Breast epithelium (tissue), 4 donors: ENCODE measurements around the gene NINJ1. TPM values are rescaled to one million over a fixed set of nuclear protein-coding genes. Genes with fewer than 3 reads are reported as not detected.

Experiments used
- DNase-seq, 2 donors: peaks; one replicate each; pipeline ENCODE4 v3.0.0-alpha.2; 2019; ENCODE audit warnings: low spot score in 2 of 2
- H3K27ac ChIP-seq, 2 donors: fragments of 200-600 bp; sonication (generic) in 1 of 2; one replicate each; pipeline ENCODE4 v1.5.1; 2016 to 2019; ENCODE audit warnings: mild to moderate bottlenecking in 1 of 2
- H3K27me3 ChIP-seq, 2 donors: fragments of 200-600 bp; sonication (generic) in 1 of 2; one replicate each; pipeline versions ENCODE4 v1.5.1 to v1.6.0; 2017 to 2019; ENCODE audit warnings: control low read depth in 1 of 2, mild to moderate bottlenecking in 1 of 2
- H3K36me3 ChIP-seq: fragments of 200-600 bp; one replicate; pipeline ENCODE4 v1.5.1; 2019
- H3K4me1 ChIP-seq, 2 donors: fragments of 200-600 bp; sonication (generic); one replicate each; pipeline ENCODE4 v1.5.1; 2016 to 2019; ENCODE audit warnings: control low read depth in 1 of 2
- H3K4me3 ChIP-seq, 3 donors: fragments of 200-600 bp; sonication (generic); 1 replicate in 2 of 3; 2 replicates in 1 of 3; pipeline ENCODE4 v1.5.1; 2016 to 2019; ENCODE audit warnings: mild to moderate bottlenecking in 3 of 3, moderate library complexity in 2 of 3
- H3K9me3 ChIP-seq, 2 donors: fragments of 200-600 bp; sonication (generic) in 1 of 2; one replicate each; pipeline ENCODE4 v1.5.1; 2016 to 2019; ENCODE audit warnings: control low read depth in 1 of 2
- CTCF ChIP-seq, 3 donors: fragments of 450-650 bp; IDR thresholded peaks; one replicate each; pipeline ENCODE4 v1.5.1; 2016 to 2017; ENCODE audit warnings: antibody characterized with exemption in 3 of 3, mild to moderate bottlenecking in 3 of 3, moderate library complexity in 3 of 3
- POLR2A ChIP-seq: fragments of 450-650 bp; IDR thresholded peaks from one replicate; pipeline ENCODE4 v1.6.1; 2016; ENCODE audit warnings: antibody characterized with exemption, mild to moderate bottlenecking, moderate library complexity
- POLR2AphosphoS5 ChIP-seq, 3 donors: sonication (generic); formaldehyde crosslinking; IDR thresholded peaks; one replicate each; pipeline ENCODE4 v1.6.1; 2017; ENCODE audit warnings: antibody characterized with exemption in 3 of 3
- intact Hi-C: fragments of 100-400 bp; cut with DNase I; formaldehyde crosslinking; loops from one replicate; pipeline ENCODE4 v1.15.1; 2023; ENCODE audit warnings: low total_unique reads
- total RNA-seq, 3 donors: library from RNA; depleted of rRNA; stranded (reverse); fragments of >200 nt; gene quantifications; one replicate each; pipeline ENCODE4 v1.1.0, GENCODE V29; 2016

Gene NINJ1
- total RNA-seq, 3 donors from 2014 or later: 89.8 to 109 (median 109) TPM

DNA sequence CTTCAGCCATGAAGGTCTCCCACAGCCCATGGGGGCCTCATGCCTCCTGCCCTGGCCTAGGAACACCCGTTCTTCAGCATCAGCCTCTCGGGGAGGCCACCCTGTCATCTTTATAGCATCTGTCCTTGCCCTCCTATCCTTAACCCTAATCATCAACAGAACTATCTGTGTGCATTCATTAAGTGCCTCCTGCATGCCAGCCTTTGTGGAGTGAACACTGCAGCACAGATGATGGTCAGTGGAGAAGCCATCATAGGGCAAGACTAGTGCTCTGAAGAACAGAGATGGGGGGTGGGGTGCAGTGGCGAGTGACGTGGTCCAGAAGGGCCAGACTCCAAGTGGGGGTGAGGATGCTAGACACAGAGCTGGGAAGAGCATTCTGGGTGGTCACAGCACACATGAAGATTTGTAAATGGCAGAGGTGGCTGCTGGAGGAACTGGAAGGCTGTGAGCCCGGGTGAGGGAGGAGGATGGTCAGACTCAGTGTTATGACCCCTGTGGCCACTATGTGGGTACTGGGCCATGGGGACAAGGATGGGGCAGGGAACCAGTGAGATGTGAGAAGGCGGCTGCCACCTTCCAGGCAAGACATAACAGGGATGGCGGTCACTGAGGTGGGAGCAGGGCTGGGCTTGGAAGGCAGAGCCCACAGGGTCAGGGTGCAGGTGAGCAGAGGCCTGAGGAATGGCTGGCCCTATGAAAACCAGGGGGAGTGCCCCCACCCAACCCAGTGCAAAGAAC is 41.6 kb downstream of the NINJ1 start:
- no peak for TF ChIP-seq POLR2AphosphoS5 (IDR thresholded peaks at IDR 0.05)
- TF ChIP-seq CTCF (IDR thresholded peaks at IDR 0.05): no peak
- TF ChIP-seq POLR2A: no peak
- H3K36me3 ChIP-seq: no peaks in the 10 kb centered on the region

DNA sequence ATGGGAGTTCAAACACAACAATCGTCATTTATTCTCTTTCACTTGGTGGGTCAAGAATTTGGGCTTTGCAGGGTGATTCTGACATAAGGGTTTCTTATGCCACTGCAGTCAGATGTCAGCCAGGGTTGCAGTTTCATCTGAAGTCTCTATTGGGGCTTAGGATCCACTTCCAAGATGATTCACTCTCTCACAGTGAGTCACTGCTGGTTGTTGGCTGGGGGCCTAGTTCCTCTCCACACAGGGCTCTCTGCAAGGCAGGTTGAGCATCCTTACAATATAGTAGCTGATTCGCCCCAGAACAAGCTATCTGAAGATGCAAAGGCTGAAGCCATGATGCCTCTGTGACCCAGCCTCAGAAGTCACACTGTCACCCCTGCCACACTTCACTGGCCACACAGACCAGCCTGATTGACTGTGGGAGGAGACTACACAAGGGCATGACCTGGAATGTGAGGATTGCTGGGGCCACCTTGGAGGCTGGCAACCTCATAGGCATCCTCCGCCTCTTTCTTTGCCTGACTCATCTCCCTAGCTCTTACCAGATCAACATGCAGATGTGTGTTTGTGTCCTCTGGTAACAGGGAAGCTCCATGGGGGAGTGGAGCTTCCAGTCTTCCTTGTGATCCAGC is 42.5 kb downstream of the NINJ1 start:
- no peak for TF ChIP-seq POLR2A
- no peak for TF ChIP-seq POLR2AphosphoS5 (IDR thresholded peaks at IDR 0.05)
- no peak for TF ChIP-seq CTCF (IDR thresholded peaks at IDR 0.05)
- Histone ChIP-seq H3K36me3 (no peaks in the 10 kb centered on the region), H3K27me3 (no peaks in the 10 kb centered on the region), H3K27ac (no peak overlapping the region), H3K4me3 (no peak overlapping the region), H3K4me1 (peaks cover 0 to 7% of the 10 kb centered on the region in 2 donors), H3K9me3 (peaks cover 5 to 13% of the 10 kb centered on the region in 2 donors)
- intact Hi-C loops: no loop called here
- DNase-seq: peak in 1 of 2 donors; percentile 61

More for the DNA sequence above, 41.6 kb downstream of the NINJ1 start:
- Histone ChIP-seq H3K4me3 (no peak overlapping the region), H3K9me3 (peaks cover 5 to 13% of the 10 kb centered on the region in 2 donors), H3K4me1 (peaks cover 0 to 13% of the 10 kb centered on the region in 2 donors), H3K27me3 (no peaks in the 10 kb centered on the region), H3K27ac (peak overlapping the region; percentile 94 to 96)
- intact Hi-C loops: no loop called here
- DNase-seq: peak in 1 of 2 donors; percentile 27

DNA sequence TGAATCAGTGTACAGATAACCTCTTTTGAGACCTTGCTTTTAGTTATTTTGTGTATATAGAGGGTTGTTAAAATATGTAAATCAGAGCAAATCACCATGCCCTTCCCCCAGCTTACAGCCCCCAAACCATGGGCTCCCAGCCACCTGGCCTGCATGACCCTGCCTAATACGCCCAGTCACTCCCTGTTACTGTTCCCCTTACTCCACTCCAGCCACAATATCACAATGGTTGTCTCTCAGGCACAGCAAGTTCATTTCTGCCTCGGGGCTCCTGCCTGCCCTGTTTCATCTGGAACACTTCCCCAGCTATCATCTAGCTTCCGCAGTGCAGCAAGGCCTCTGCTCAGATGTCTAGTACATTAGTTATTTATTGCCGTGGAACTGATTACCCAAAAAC is 43.0 kb downstream of the NINJ1 start:
- Histone ChIP-seq H3K4me1 (peaks cover 0 to 7% of the 10 kb centered on the region in 2 donors), H3K36me3 (no peaks in the 10 kb centered on the region), H3K27me3 (no peaks in the 10 kb centered on the region), H3K4me3 (no peak overlapping the region), H3K9me3 (peaks cover 5 to 13% of the 10 kb centered on the region in 2 donors), H3K27ac (no peak overlapping the region)
- no peak for TF ChIP-seq POLR2A
- no peak for TF ChIP-seq POLR2AphosphoS5 (IDR thresholded peaks at IDR 0.05)
- no peak for TF ChIP-seq CTCF (IDR thresholded peaks at IDR 0.05)
- intact Hi-C loops: no loop called here
- peak in 1 of 2 donors; percentile 24 for DNase-seq

- intact Hi-C loops: no loop called here
- DNase-seq: peak in 1 of 2 donors; percentile 50
Observed at GRCh38 chr9:93090091-93090655, 43.9 kb downstream of the NINJ1 start.

More at GRCh38 chr9:93090091-93090655, 43.9 kb downstream of the NINJ1 start:
- no peak overlapping the region for H3K4me3 ChIP-seq
- no peaks in the 10 kb centered on the region for H3K36me3 ChIP-seq
- H3K9me3 ChIP-seq: peaks cover 5 to 13% of the 10 kb centered on the region in 2 donors
- H3K27ac ChIP-seq: no peak overlapping the region
- peaks cover 0 to 7% of the 10 kb centered on the region in 2 donors for H3K4me1 ChIP-seq
- no peaks in the 10 kb centered on the region for H3K27me3 ChIP-seq
- TF ChIP-seq POLR2A: no peak
- no peak for TF ChIP-seq CTCF (IDR thresholded peaks at IDR 0.05)
- no peak for TF ChIP-seq POLR2AphosphoS5 (IDR thresholded peaks at IDR 0.05)
